SK-N-SH (cell line): Measurements from ENCODE around the gene MUC13.

Source experiments
- JUND ChIP-seq: IDR thresholded peaks from 2 replicates; pipeline ENCODE4 v1.4.0; 2012
- MXI1 ChIP-seq: IDR thresholded peaks from 2 replicates; pipeline ENCODE4 v1.6.1; 2012; ENCODE audit warnings: mild to moderate bottlenecking, low read depth, low read length, improper control_type of control experiment
- TF ChIP-seq, protein P1 (sequence below): fragments of 200-600 bp; sonication (generic); IDR thresholded peaks from 2 replicates; pipeline ENCODE4 v1.6.1; 2017; ENCODE audit warnings: antibody characterized with exemption, mild to moderate bottlenecking, moderate library complexity
- TF ChIP-seq, protein P2 (sequence below): IDR thresholded peaks from 2 replicates; pipeline ENCODE4 v1.6.1; 2012; ENCODE audit warnings: mild to moderate bottlenecking, low read depth, low read length, moderate library complexity

DNA sequence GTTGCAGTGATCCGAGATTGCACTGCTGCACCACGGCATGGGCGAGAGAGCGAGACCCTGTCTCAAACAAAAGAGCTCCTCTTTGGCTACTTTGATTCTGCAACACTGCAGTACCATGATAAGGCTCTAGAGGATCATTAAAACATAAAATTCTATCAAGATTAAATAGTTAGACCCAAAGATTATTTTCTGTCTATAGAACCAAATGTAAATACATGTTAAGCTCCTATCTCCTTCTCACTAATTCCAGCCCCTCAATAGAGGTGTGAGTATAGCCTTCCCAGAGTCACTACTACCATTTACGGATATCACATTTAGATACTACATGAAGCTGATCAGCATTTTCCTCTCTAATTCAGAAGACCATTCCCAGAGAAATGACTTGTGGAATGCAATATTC lies 4.3 kb upstream of the MUC13 start:
- TF ChIP-seq, protein P1, sequence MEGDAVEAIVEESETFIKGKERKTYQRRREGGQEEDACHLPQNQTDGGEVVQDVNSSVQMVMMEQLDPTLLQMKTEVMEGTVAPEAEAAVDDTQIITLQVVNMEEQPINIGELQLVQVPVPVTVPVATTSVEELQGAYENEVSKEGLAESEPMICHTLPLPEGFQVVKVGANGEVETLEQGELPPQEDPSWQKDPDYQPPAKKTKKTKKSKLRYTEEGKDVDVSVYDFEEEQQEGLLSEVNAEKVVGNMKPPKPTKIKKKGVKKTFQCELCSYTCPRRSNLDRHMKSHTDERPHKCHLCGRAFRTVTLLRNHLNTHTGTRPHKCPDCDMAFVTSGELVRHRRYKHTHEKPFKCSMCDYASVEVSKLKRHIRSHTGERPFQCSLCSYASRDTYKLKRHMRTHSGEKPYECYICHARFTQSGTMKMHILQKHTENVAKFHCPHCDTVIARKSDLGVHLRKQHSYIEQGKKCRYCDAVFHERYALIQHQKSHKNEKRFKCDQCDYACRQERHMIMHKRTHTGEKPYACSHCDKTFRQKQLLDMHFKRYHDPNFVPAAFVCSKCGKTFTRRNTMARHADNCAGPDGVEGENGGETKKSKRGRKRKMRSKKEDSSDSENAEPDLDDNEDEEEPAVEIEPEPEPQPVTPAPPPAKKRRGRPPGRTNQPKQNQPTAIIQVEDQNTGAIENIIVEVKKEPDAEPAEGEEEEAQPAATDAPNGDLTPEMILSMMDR, result no peak
- TF ChIP-seq, protein P2, sequence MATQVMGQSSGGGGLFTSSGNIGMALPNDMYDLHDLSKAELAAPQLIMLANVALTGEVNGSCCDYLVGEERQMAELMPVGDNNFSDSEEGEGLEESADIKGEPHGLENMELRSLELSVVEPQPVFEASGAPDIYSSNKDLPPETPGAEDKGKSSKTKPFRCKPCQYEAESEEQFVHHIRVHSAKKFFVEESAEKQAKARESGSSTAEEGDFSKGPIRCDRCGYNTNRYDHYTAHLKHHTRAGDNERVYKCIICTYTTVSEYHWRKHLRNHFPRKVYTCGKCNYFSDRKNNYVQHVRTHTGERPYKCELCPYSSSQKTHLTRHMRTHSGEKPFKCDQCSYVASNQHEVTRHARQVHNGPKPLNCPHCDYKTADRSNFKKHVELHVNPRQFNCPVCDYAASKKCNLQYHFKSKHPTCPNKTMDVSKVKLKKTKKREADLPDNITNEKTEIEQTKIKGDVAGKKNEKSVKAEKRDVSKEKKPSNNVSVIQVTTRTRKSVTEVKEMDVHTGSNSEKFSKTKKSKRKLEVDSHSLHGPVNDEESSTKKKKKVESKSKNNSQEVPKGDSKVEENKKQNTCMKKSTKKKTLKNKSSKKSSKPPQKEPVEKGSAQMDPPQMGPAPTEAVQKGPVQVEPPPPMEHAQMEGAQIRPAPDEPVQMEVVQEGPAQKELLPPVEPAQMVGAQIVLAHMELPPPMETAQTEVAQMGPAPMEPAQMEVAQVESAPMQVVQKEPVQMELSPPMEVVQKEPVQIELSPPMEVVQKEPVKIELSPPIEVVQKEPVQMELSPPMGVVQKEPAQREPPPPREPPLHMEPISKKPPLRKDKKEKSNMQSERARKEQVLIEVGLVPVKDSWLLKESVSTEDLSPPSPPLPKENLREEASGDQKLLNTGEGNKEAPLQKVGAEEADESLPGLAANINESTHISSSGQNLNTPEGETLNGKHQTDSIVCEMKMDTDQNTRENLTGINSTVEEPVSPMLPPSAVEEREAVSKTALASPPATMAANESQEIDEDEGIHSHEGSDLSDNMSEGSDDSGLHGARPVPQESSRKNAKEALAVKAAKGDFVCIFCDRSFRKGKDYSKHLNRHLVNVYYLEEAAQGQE, result no peak
- TF ChIP-seq JUND, result no peak
- no peak for TF ChIP-seq MXI1
